GM23338 (cell line): ENCODE measurements around the gene RAB37. TPM values are rescaled to one million over a fixed set of nuclear protein-coding genes. Genes with fewer than 3 reads are reported as not detected.

Experiments
- ATAC-seq: fragments of 200-7000 bp; cut with Tn5 transposase; 3 replicates; pipeline ENCODE4 v1.9.1; 2020
- DNase-seq: peaks from one replicate; pipeline ENCODE4 v3.0.0-alpha.2; 2015; ENCODE audit warnings: low spot score
- H2AFZ ChIP-seq: fragments of 200-600 bp; sonication (generic); 2 replicates; pipeline ENCODE4 v1.8.0; 2016; ENCODE audit warnings: antibody characterized with exemption, mild to moderate bottlenecking, moderate library complexity
- H3F3A ChIP-seq: fragments of 200-600 bp; sonication (generic); replicated peaks from 2 replicates; pipeline ENCODE4 v1.8.0; 2017; ENCODE audit warnings: antibody characterized with exemption, mixed run types, low read depth
- H3K27ac ChIP-seq: fragments of 200-600 bp; sonication (generic); 2 replicates; pipeline ENCODE4 v1.6.1; 2016; ENCODE audit warnings: low read depth
- H3K27me3 ChIP-seq: fragments of 200-600 bp; sonication (generic); 2 replicates; pipeline ENCODE4 v1.8.0; 2016; ENCODE audit warnings: mild to moderate bottlenecking, mixed run types, moderate library complexity; ENCODE audit not compliant: insufficient read depth
- H3K36me3 ChIP-seq: fragments of 200-600 bp; sonication (generic); 2 replicates; pipeline ENCODE4 v1.8.0; 2016; ENCODE audit warnings: mild to moderate bottlenecking; ENCODE audit not compliant: insufficient read depth
- H3K4me1 ChIP-seq: fragments of 200-600 bp; sonication (generic); 2 replicates; pipeline ENCODE4 v1.8.0; 2016; ENCODE audit warnings: mild to moderate bottlenecking, moderate library complexity; ENCODE audit not compliant: insufficient read depth
- H3K4me2 ChIP-seq: fragments of 200-600 bp; sonication (generic); 2 replicates; pipeline ENCODE4 v1.7.1; 2017; ENCODE audit warnings: mixed run types
- H3K4me3 ChIP-seq: fragments of 200-600 bp; sonication (generic); 2 replicates; pipeline ENCODE4 v1.6.1; 2016; ENCODE audit warnings: mixed run types
- H3K79me2 ChIP-seq: fragments of 200-600 bp; sonication (generic); replicated peaks from 2 replicates; pipeline ENCODE4 v1.8.0; 2017; ENCODE audit warnings: mild to moderate bottlenecking; ENCODE audit not compliant: insufficient read depth
- H3K9me2 ChIP-seq: fragments of 200-600 bp; sonication (generic); 2 replicates; pipeline ENCODE4 v1.8.0; 2017; ENCODE audit not compliant: insufficient read depth
- H4K20me1 ChIP-seq: fragments of 200-600 bp; sonication (generic); replicated peaks from 2 replicates; pipeline ENCODE4 v1.8.0; 2017; ENCODE audit warnings: mild to moderate bottlenecking; ENCODE audit not compliant: insufficient read depth
- H3K27ac Mint-ChIP-seq: 2 replicates; pipeline ENCODE4 v1.8.0; 2020; ENCODE audit warnings: inconsistent platforms, mild to moderate bottlenecking, moderate library complexity, mixed read lengths
- H3K27me3 Mint-ChIP-seq: 3 replicates; pipeline ENCODE4 v1.8.0; 2022; ENCODE audit warnings: low read depth, mild to moderate bottlenecking, moderate library complexity, mixed read lengths, inconsistent platforms; ENCODE audit not compliant: insufficient read depth, poor library complexity
- H3K36me3 Mint-ChIP-seq: 3 replicates; pipeline ENCODE4 v1.8.0; 2021; ENCODE audit warnings: low read depth, mild to moderate bottlenecking, inconsistent platforms, moderate library complexity, mixed read lengths
- H3K4me1 Mint-ChIP-seq: 3 replicates; pipeline ENCODE4 v1.8.0; 2020; ENCODE audit warnings: mild to moderate bottlenecking, inconsistent platforms, mixed read lengths
- H3K4me3 Mint-ChIP-seq: 3 replicates; pipeline ENCODE4 v1.8.0; 2021; ENCODE audit warnings: moderate library complexity, mild to moderate bottlenecking, inconsistent platforms, mixed read lengths
- H3K9me3 Mint-ChIP-seq: 3 replicates; pipeline ENCODE4 v1.8.0; 2020; ENCODE audit warnings: moderate library complexity, mild to moderate bottlenecking, inconsistent platforms, mixed read lengths
- CREB1 ChIP-seq: fragments of 250-450 bp; sonication (Bioruptor Pico); IDR thresholded peaks from 2 replicates; pipeline ENCODE4 v1.5.0; 2020; ENCODE audit warnings: low read depth, mild to moderate bottlenecking, moderate library complexity
- ETS1 ChIP-seq: IDR thresholded peaks from 2 replicates; pipeline ENCODE4 v1.6.1; 2016; ENCODE audit warnings: antibody characterized with exemption
- EZH2 ChIP-seq: fragments of 200-600 bp; sonication (generic); IDR thresholded peaks from one replicate; pipeline ENCODE4 v1.8.0; 2017; ENCODE audit warnings: antibody characterized with exemption, mild to moderate bottlenecking, low read depth; ENCODE audit not compliant: unreplicated experiment
- EZH2phosphoT487 ChIP-seq: fragments of 200-600 bp; sonication (generic); IDR thresholded peaks from one replicate; pipeline ENCODE4 v1.8.1; 2018; ENCODE audit warnings: antibody characterized with exemption; ENCODE audit not compliant: unreplicated experiment
- JUNB ChIP-seq: IDR thresholded peaks from one replicate; pipeline ENCODE4 v1.6.1; 2016; ENCODE audit warnings: antibody characterized with exemption; ENCODE audit not compliant: unreplicated experiment
- NANOG ChIP-seq: IDR thresholded peaks from 2 replicates; pipeline ENCODE4 v1.6.1; 2016; ENCODE audit warnings: antibody characterized with exemption, borderline replicate concordance
- POLR2AphosphoS5 ChIP-seq: IDR thresholded peaks from 2 replicates; pipeline ENCODE4 v1.6.1; 2016; ENCODE audit warnings: antibody characterized with exemption, low read depth
- STAT1 ChIP-seq: IDR thresholded peaks from one replicate; pipeline ENCODE4 v1.6.1; 2016; ENCODE audit warnings: antibody characterized with exemption; ENCODE audit not compliant: unreplicated experiment
- ZNF114 ChIP-seq: fragments of 250-450 bp; sonication (Bioruptor Pico); IDR thresholded peaks from 2 replicates; pipeline ENCODE4 v1.5.0; 2020; ENCODE audit warnings: mild to moderate bottlenecking, moderate library complexity
- ZNF331 ChIP-seq: fragments of 250-450 bp; sonication (Bioruptor Pico); IDR thresholded peaks from 2 replicates; pipeline ENCODE4 v1.5.0; 2020; ENCODE audit warnings: low read depth, mild to moderate bottlenecking, moderate library complexity
- polyA plus RNA-seq: library from polyadenylated mRNA; unstranded; fragments of >200 nt; fragmentation: Nextera tagmentation; extraction: Ambion mirVana; gene quantifications from 2 replicates; pipeline ENCODE4 v1.2.1, GENCODE V29; 2016
- total RNA-seq: library from RNA; depleted of rRNA; stranded (reverse); fragments of >200 nt; shearing (Covaris generic); gene quantifications from 2 replicates; pipeline ENCODE4 v1.2.3, GENCODE V29; 2014
- TF ChIP-seq, protein P1 (sequence below), 2 experiments: fragments of 200-600 bp in 1 of 2; sonication (generic) in 1 of 2; conservative IDR thresholded peaks; 2 replicates each; pipeline versions ENCODE4 v1.5.1 to v1.6.1; 2016 to 2017; ENCODE audit warnings: antibody characterized with exemption in 2 of 2, low read depth in 2 of 2, mild to moderate bottlenecking in 2 of 2, moderate library complexity in 1 of 2
- TF ChIP-seq, protein P2 (sequence below): fragments of 250-450 bp; sonication (Bioruptor Pico); IDR thresholded peaks from 2 replicates; pipeline ENCODE4 v1.5.0; 2020; ENCODE audit warnings: mild to moderate bottlenecking, moderate library complexity
- TF ChIP-seq, protein P3 (sequence below): IDR thresholded peaks from one replicate; pipeline ENCODE4 v1.6.1; 2018; ENCODE audit warnings: antibody characterized with exemption; ENCODE audit not compliant: unreplicated experiment

Gene RAB37
- total and polyA plus RNA-seq, 2 experiments from 2014 or later = 3.3 to 5.2 TPM

DNA sequence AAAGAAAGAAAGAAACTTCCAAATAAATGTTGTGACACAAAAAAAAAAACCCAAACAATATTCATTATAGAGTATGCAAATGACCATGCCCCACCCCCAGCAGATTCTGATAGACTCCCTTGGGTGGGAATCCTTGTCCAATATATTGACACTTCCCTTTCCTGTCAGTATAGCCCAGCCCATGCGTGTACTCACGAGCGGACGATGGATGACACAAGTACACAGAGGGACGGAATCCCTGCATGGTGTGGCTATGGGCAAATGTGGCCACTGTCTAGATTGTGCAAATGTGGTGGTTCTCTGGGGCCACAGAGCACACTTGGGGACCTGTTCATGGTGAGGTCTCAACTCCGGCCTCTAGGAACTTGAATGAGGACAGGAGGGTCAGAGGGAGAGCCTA lies 3.1 kb downstream of the RAB37 start:
- H3K27me3 ChIP-seq = peaks cover 4% of the 10 kb centered on the region; the same call in 1 of the 2 replicates
- H2AFZ ChIP-seq = no peak overlapping the region
- Mint-ChIP-seq H3K36me3 (no peaks in the 10 kb centered on the region), H3K4me3 (no peak overlapping the region), H3K4me1 (peaks cover 36% of the 10 kb centered on the region), H3K27me3 (peaks cover 24% of the 10 kb centered on the region), H3K27ac (no peak overlapping the region), H3K9me3 (no peaks in the 10 kb centered on the region)
- DNase-seq (no peak), ATAC-seq (no peak)
- H4K20me1 ChIP-seq = no peaks in the 10 kb centered on the region
- no peaks in the 10 kb centered on the region for H3K9me2 ChIP-seq
- H3K79me2 ChIP-seq = no peaks in the 10 kb centered on the region
- peaks cover 26% of the 10 kb centered on the region for H3K4me1 ChIP-seq
- H3K36me3 ChIP-seq = no peaks in the 10 kb centered on the region
- TF ChIP-seq, protein P1, sequence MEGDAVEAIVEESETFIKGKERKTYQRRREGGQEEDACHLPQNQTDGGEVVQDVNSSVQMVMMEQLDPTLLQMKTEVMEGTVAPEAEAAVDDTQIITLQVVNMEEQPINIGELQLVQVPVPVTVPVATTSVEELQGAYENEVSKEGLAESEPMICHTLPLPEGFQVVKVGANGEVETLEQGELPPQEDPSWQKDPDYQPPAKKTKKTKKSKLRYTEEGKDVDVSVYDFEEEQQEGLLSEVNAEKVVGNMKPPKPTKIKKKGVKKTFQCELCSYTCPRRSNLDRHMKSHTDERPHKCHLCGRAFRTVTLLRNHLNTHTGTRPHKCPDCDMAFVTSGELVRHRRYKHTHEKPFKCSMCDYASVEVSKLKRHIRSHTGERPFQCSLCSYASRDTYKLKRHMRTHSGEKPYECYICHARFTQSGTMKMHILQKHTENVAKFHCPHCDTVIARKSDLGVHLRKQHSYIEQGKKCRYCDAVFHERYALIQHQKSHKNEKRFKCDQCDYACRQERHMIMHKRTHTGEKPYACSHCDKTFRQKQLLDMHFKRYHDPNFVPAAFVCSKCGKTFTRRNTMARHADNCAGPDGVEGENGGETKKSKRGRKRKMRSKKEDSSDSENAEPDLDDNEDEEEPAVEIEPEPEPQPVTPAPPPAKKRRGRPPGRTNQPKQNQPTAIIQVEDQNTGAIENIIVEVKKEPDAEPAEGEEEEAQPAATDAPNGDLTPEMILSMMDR (conservative IDR thresholded peaks at IDR 0.05; ENCODE audit: low read depth in 2 of 2) = no peak
- no peak for TF ChIP-seq ZNF331 (CRISPR knock-in tag)
- TF ChIP-seq, protein P2, sequence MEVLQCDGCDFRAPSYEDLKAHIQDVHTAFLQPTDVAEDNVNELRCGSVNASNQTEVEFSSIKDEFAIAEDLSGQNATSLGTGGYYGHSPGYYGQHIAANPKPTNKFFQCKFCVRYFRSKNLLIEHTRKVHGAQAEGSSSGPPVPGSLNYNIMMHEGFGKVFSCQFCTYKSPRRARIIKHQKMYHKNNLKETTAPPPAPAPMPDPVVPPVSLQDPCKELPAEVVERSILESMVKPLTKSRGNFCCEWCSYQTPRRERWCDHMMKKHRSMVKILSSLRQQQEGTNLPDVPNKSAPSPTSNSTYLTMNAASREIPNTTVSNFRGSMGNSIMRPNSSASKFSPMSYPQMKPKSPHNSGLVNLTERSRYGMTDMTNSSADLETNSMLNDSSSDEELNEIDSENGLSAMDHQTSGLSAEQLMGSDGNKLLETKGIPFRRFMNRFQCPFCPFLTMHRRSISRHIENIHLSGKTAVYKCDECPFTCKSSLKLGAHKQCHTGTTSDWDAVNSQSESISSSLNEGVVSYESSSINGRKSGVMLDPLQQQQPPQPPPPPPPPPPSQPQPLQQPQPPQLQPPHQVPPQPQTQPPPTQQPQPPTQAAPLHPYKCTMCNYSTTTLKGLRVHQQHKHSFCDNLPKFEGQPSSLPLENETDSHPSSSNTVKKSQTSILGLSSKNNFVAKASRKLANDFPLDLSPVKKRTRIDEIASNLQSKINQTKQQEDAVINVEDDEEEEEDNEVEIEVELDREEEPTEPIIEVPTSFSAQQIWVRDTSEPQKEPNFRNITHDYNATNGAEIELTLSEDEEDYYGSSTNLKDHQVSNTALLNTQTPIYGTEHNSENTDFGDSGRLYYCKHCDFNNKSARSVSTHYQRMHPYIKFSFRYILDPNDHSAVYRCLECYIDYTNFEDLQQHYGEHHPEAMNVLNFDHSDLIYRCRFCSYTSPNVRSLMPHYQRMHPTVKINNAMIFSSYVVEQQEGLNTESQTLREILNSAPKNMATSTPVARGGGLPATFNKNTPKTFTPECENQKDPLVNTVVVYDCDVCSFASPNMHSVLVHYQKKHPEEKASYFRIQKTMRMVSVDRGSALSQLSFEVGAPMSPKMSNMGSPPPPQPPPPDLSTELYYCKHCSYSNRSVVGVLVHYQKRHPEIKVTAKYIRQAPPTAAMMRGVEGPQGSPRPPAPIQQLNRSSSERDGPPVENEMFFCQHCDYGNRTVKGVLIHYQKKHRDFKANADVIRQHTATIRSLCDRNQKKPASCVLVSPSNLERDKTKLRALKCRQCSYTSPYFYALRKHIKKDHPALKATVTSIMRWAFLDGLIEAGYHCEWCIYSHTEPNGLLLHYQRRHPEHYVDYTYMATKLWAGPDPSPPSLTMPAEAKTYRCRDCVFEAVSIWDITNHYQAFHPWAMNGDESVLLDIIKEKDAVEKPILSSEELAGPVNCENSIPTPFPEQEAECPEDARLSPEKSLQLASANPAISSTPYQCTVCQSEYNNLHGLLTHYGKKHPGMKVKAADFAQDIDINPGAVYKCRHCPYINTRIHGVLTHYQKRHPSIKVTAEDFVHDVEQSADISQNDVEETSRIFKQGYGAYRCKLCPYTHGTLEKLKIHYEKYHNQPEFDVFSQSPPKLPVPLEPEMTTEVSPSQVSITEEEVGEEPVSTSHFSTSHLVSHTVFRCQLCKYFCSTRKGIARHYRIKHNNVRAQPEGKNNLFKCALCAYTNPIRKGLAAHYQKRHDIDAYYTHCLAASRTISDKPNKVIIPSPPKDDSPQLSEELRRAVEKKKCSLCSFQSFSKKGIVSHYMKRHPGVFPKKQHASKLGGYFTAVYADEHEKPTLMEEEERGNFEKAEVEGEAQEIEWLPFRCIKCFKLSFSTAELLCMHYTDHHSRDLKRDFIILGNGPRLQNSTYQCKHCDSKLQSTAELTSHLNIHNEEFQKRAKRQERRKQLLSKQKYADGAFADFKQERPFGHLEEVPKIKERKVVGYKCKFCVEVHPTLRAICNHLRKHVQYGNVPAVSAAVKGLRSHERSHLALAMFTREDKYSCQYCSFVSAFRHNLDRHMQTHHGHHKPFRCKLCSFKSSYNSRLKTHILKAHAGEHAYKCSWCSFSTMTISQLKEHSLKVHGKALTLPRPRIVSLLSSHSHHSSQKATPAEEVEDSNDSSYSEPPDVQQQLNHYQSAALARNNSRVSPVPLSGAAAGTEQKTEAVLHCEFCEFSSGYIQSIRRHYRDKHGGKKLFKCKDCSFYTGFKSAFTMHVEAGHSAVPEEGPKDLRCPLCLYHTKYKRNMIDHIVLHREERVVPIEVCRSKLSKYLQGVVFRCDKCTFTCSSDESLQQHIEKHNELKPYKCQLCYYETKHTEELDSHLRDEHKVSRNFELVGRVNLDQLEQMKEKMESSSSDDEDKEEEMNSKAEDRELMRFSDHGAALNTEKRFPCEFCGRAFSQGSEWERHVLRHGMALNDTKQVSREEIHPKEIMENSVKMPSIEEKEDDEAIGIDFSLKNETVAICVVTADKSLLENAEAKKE (CRISPR knock-in tag) = no peak
- TF ChIP-seq POLR2AphosphoS5 = no peak
- TF ChIP-seq STAT1 = no peak
- no peak for TF ChIP-seq CREB1
- TF ChIP-seq EZH2 = no peak
- no peak for TF ChIP-seq NANOG
- no peak for TF ChIP-seq JUNB
- no peak for TF ChIP-seq ETS1
- TF ChIP-seq, protein P3, sequence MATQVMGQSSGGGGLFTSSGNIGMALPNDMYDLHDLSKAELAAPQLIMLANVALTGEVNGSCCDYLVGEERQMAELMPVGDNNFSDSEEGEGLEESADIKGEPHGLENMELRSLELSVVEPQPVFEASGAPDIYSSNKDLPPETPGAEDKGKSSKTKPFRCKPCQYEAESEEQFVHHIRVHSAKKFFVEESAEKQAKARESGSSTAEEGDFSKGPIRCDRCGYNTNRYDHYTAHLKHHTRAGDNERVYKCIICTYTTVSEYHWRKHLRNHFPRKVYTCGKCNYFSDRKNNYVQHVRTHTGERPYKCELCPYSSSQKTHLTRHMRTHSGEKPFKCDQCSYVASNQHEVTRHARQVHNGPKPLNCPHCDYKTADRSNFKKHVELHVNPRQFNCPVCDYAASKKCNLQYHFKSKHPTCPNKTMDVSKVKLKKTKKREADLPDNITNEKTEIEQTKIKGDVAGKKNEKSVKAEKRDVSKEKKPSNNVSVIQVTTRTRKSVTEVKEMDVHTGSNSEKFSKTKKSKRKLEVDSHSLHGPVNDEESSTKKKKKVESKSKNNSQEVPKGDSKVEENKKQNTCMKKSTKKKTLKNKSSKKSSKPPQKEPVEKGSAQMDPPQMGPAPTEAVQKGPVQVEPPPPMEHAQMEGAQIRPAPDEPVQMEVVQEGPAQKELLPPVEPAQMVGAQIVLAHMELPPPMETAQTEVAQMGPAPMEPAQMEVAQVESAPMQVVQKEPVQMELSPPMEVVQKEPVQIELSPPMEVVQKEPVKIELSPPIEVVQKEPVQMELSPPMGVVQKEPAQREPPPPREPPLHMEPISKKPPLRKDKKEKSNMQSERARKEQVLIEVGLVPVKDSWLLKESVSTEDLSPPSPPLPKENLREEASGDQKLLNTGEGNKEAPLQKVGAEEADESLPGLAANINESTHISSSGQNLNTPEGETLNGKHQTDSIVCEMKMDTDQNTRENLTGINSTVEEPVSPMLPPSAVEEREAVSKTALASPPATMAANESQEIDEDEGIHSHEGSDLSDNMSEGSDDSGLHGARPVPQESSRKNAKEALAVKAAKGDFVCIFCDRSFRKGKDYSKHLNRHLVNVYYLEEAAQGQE = no peak
- no peak for TF ChIP-seq ZNF114
- no peak for TF ChIP-seq EZH2phosphoT487
- no peak overlapping the region for H3K4me3 ChIP-seq
- no peak overlapping the region for H3K4me2 ChIP-seq
- peaks cover 12% of the 10 kb centered on the region; the same call in 1 of the 2 replicates for H3F3A ChIP-seq
- no peak overlapping the region for H3K27ac ChIP-seq
